NCI-H2081 treated with DMSO at 0.1 percent for 48 hours (cell line): ENCODE data around the gene TP63.

ENCODE experiments used
- DNase-seq: peaks from one replicate; lab custom pipeline; 2025; lab: John Stamatoyannopoulos, UW

The TP63 gene

DNA sequence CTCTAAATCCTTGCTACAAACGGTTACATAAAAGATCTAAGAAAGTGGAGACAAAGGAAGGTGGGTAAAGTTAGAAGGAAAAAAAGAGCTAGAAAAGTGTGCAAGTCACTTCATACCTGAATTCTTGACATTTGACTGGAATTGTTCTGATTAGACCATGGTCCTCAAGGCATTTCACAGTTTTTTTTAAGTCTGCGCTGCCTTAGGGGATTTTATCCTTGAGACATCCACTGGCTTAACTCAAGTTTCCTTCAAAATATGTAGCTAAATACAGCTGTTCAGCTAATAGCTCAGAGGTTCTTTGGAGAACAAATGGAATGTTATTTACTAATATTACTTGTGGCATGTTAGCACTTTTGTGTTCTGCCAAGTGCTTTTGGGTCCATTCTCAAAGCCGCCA, 236.9 kb downstream of the TP63 start:
- no peak for DNase-seq

DNA sequence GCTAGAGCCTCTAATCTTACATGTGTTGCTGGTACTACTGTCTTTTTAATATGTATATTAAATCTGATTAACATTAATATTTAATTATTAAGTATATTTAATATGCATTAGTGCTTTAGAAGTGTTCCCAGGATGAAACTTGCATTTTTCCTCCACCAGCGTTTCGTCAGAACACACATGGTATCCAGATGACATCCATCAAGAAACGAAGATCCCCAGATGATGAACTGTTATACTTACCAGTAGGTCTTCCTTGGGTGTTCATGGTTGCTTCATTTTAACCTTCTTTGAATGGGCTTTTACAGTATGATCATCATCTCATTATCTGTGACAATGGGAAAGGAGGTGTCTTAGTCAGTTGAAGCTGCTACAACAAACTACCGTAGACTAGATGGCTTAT, 238.0 kb downstream of the TP63 start:
- no peak for DNase-seq

DNA sequence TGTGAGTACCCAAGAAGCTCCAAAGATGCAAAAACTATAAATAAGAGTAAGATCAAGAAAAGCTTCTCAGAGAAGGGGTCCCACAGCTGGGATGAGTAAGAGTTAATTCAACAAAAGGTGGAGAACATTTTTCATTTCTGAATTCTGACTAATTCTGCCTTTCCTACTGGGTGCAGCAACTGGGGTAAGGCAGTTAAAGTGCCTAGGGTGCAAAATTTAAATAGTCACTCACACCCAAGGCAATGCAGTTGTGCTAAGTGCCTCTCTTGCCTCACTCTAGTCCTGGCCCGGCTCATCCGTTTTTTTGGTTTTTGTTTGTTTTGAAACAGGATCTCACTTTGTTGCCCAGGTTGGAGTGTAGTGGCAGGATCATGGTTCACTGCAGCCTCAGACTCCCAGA, 240.2 kb downstream of the TP63 start:
- DNase-seq, result no peak

DNA sequence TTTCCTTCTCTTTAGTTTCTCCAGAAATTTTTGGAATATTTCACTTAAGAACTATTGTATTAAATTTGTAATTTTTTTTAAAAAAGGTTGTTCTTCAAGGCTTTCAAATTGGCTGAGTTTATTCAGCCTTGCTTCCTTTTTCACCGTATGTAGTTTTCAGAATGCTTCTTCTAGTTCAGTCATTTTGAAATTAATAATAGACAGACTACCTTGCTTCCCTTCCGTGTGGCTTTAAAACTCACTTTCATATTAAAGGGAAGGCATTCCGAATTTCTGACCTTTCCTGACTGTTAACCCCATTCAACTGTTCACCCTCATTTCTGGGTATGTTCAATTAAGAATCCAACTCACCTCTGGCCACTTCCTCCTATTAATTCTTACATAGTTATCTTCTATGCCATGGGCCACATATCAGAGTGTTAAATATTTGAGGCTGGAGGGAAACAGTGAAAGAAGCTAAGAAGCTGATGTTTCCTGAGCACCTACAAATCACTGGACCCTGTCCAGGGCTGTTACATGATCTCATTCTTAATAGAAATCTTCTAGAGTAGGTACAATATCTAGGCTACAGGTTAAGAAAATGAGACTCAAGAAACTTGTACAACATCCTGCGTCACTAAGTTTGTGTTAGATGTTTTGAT, 252.0 kb downstream of the TP63 start:
- DNase-seq, result no peak

DNA sequence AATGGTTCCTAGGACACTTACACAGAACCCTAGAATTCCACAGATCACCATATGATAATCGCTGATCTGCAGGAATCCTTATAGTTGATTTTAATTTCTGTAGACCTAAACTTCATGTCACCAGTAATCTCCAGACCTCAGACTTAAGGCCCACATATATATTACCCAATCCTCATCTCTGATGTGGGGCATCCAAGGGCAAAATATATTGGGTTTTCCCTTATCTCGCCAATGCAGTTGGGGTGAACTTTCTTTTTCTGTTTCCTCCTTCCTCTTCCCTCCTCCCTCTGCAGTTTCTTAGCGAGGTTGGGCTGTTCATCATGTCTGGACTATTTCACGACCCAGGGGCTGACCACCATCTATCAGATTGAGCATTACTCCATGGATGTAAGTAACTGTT, 259.3 kb downstream of the TP63 start:
- DNase-seq, result no peak

DNA sequence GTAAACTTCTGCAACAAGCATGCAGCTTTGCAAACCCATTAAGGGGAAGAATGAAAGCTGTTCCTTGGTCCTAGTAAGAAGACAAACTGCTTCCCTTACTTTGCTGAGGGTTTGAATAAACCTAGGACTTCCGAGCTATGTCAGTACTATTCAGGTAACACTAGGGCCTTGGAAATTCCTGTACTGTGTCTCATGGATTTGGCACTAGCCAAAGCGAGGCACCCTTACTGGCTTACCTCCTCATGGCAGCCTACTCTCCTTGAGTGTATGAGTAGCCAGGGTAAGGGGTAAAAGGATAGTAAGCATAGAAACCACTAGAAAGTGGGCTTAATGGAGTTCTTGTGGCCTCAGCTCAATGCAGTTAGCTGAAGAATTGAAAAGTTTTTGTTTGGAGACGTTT, 265.3 kb downstream of the TP63 start:
- DNase-seq, result no peak

DNA sequence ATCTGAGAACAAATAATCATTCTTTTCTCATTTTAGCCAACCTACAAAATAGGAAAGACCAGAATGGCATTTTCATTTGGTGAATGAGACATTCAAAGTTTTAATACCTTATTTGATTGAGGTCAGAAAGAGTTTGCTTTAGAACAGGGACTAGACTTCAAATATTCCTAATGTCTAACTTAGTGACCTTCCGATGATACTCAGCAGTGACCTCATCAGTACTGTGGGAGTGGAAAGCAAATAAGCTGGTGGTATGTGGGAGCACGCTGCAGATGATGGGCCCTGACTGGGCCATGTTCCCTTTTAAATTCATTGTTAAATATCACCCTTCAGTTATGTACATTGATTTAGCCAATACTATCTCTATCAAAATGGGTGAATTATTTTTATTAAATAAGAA, 266.2 kb downstream of the TP63 start:
- DNase-seq, result no peak

DNA sequence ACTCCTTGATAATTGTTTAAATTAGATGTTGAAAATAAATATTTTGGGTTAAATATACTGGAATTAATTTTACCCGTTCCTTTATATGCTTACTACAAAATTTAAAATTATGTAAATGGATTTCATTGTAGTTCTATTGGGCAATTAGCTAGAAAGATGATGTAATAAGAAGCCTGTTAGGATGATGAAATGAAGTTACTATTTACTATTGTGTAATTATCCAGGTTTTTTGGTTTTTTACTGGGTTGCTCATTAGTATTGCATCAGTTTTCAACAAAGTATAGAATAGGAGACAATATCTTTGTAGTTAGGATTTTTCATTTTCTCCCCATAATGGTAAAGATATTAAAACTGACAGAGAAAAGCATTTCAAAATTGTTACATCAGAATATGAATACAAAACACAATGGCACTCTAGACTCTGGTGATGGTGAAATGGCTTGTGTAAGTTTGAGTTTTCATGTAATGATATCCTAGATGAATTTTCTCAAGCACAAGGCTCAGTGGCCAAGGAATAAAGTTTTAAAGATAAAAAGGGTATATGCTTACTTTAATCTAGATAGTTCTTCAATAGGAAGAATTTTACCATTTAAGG, 267.5 kb downstream of the TP63 start:
- no peak for DNase-seq

DNA sequence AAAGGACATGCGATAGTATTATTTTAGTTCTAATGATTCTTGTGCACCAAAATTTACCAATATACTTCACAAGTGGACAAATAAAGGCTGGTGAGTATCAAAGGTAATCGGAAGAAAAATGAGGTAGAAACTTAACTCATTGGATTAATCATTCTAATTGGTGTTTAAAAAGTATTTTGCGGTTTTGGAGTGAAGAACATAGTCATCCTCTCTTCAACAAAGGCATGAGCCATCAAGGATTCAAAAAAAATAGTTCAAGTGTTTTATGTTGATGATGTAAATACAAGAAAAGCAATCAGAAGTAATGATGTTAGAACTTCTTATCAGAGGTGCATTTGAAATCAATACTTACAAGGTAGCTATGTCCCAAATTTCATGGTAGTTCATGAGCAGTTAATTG, 268.0 kb downstream of the TP63 start:
- DNase-seq, result no peak

DNA sequence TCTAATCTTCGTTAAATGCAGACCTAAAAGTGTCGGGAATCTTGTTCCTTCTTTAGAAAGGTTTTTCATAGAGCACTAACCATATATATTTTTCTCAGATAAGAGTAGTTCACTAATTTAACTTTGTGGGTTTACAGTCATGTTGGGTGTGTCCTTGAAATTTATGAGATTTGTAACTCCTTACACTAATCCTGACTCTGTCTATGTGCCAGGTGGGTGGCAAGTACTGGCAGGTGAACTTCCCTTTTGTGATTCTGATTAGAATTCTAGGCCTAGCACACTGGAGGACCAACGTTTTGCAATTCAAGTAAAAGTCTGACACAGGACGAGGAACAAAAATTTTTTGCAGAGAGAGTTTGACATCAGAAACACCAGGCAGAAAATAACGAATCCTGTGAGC, 269.4 kb downstream of the TP63 start:
- DNase-seq, result no peak

DNA sequence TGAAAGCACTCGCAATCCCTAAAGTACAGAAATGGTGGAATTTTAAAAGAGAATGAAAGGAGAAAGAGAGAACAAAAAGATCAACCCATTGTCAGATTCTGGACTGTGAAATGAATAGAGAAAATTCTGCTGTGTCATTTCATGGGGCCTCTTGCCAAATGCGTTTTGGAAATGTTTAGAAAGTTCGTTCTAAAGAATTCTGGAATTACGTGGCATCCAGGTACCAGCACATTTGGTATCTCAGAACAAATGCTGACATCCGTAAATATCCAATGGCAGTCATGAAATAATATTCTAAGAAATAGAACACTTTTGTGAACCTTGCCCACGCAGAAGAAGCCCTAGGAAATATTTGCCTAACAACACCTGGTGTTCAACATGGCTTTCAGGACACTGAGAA, 270.3 kb downstream of the TP63 start:
- no peak for DNase-seq

DNA sequence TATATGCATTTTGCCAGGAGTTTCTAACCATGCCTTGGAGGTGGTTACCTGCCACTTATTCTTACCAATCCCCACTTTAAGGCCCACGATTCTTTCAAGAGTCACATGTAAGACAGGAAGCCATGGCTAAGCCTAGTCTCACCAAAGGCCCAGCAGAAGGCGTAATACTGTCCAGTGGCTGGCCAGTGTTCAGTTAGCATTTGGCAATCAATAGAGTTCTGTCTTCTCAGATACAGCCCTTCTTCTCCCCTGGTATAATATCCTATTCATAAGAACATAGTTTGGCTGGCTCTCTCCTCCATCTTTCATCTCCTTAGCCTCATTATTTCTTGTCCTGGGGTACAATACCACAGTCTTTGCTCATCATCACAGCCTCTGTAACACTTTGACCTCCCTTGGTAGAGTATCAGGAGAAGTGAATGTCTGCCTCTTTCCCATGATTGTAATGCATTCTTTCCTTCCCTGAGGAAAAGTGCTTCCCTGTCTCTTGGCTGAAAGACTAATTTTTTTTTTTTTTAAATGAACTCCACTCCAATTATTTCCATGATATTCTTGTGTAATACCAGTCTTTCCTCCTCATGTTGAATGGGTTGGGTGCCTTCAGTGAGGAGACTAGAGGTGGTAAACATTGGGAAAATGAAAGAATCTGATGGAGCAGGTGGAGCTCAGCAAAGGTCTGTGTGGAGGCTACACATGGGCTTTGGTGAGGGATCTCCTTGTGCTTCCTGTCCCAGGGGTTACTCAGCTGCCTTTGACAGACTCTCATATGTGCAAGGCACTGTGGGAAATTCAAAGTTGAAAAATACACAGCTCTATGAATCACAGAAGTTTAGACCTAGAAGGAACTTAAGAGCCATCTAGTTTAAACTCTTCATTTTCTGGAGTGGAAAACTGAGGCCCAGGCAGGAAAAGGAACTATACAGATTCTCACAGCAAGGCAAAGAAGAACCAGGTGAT, 271.3 kb downstream of the TP63 start:
- no peak for DNase-seq

DNA sequence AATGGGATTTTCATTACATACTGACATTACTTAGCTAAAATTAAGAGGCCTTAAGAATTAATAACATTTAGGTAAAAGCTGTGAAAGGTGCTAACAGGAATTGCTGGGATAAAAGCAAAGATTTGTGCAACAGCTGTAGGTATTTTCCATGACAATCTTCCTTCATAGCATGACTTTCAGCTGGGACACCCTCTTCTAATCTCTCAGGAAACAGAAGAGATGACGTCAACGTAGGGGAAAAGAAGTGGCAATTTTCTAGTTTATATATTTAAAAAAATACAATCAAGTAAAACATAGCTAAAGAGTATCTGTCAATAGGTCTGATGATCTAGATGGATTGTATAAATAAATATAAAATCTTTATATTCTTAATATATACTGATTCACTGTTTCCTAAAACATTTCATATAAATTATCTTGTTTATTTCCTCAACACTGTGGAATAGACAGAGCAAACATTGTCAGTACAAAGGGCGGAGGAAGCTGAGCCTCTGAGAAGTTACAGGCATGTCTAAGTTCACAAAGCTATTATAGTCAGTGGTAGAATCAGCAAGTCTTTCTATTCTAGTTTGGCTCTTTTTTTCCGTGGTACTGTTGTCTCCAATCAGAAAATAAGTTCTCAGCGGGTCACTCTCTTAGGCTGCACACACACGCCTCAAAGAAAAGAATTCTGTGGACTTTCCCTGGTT, 272.5 kb downstream of the TP63 start:
- DNase-seq, result no peak

DNA sequence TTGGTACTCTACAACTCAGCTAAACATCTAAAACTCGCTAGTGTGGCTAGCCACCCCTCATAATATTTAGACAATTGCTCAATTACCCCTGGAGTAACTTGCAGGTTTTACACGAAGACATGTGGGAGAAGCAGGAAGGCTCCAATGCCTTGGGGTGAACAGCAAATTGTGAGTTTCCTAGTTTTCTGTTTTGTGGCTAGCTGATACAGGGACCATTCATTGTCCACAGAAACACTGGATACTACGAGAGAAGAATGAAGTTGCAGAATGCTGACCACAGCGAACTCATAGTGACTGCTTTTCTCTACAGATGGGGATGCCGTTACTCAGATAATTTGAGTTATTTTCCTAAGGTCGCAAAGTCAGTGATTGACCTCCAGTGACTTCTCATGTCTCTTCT, 276.6 kb downstream of the TP63 start:
- DNase-seq, result no peak

DNA sequence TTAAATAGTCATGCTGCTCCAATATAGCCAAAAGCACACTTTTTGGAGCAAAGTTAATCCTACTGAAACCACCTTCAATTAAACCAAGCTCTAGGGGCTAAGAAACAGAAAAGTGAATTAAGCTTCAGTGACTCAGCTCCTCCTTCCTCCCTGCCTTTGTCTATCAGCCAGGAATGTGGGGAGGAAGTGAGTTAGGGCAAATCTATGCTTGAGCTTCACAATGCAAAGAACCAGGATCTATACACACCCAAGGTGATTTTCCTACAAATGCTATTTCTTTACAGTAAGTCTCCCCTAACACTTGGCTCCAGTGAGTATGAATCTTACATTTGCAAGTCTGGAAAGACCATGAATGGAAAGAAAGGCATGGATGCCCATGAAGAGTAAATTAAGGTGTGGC, 277.5 kb downstream of the TP63 start:
- no peak for DNase-seq

DNA sequence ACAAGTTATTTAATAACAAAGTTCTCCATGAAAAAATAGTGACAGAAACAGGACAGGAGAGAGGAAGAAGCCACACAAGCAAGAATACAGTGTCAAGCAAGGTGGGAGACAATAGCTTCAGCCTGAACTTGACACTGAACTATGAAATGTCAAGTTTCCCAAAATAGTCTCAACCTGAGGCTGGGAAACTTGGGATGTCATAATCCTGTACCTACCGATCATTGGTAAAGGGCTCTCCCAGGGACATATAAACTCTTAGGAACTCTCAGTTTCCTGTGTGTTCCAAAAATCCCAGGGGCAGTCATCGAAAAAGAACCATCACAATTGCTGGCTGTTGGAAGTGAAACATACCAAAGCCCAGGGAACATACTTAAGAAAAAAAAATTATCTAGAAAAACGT, 277.9 kb downstream of the TP63 start:
- DNase-seq, result no peak

DNA sequence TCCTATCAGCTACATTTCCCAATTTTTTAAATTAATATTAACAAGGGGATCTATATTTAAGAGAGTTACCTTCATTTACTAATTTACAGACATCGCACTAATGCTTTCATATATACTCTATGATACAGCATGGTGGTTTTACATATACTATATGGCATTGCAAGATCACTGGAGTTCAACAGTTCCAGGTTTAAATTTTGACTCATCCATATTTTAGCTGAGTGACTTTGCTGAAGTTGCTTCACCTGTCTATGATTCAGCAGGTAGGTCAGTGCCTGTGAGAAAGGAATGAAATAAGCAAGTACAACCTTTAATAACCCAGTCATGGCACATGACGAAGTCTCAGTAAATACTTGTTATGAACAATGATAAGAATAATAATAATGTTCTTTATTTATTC, 278.4 kb downstream of the TP63 start:
- DNase-seq, result no peak

DNA sequence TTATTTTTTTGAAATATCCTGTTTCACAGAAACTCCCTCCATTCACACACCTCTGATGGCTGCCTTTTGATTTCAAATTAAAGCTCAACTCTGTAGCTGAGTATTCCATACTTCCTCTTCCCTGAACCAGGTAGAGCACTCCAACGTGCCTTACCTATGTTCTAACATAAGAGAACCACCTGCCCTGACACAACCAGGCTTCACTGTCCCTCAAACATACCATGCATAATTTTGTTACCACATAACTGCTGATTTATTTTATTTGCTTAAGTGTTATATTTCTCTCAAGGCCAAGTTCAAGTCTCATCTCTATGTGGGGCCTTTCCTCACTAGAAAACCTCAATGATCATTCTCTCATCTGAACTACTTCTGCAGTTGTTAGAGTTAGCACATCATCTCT, 279.8 kb downstream of the TP63 start:
- DNase-seq, result no peak

DNA sequence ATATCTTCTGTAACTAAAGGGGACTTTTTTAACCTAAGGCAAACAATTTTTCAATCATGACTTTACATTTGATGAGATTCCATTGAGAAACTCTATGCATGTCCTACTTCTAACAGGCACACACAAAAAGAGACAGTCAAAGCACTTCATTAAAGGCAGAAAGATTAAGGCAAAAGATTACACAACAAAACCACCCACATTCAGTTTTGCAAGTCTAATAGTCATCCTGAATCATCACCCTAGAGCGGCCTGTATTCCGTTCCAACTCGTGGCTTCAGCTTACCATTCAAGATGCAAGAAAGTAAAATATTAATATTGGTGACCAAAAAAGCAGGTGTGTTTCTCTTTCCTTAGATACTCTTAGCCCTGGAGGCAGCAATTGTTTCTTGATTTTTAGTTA, 283.6 kb downstream of the TP63 start:
- no peak for DNase-seq

DNA sequence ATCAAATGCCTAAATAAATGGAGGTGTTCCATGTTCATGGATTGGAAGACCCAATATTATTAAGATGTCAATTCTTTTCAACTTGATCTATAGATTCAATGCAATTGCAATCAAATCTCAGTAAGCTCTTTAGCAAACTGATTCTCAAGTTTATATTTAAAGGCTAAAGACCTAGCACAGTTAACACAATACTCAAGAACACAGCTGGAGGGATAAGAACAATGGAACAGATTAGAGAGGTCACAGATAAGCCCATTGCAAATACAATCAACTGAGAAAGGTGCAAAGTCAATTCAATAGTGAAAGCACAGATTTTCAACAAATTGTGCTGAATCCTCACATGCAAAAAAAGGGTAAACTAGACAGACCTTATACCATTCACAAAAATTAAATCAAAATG, 290.6 kb downstream of the TP63 start:
- no peak for DNase-seq

DNA sequence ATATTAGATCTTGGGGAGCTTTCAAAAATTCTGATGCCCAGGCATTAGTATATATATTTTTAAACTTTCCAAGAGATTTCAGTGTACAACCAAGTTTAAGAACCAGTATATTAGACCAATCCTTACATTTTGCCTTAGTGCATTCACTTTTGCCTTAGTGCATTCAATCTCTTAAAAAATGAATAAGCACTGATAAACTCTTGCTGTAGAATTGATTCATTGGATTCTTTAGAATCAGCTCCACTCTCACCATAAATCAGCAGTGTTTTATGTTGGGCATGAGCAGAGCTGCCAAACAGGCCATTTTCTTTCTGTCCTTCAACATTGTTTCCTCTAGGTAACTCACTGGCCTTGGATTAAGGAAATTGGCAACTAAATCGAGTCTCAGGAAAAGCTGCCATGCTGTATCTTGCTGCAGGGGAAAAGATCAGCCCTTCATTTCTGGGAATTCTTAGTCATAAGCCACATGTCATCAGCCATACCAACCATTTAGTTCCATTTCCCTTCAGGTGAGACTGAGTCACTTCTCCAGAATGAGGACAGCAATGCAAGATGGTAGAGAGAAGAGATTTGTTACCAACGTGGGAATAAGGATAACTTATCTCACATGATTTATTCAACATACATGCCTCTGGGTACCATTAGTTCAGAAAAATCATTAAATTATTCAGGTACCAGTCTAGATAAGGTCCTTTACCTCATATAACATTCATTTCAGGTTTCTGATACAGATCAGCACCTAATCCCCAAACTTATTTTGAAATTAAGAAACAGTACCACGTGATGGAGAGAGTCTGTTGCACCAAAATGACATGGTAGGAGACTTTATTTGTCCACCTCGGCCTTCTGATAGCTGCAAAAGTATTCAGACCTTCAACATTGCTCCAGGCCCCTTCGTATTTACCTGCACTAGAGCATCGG, 297.0 kb downstream of the TP63 start:
- DNase-seq, result no peak
